H1 (cell line): ENCODE measurements around the gene RBM42.

Experiments
- BRCA1 ChIP-seq: IDR thresholded peaks from 2 replicates; pipeline ENCODE4 v1.6.1; 2012; ENCODE audit warnings: low read depth, low read length, improper control_type of control experiment
- CBX5 ChIP-seq: fragments of 300-800, 300-1000 bp; sonication (generic); IDR thresholded peaks from 2 replicates; pipeline ENCODE4 v1.7.1; 2016; ENCODE audit warnings: antibody characterized with exemption, low read length, low read depth
- MAFK ChIP-seq: IDR thresholded peaks from 2 replicates; pipeline ENCODE4 v1.6.1; 2012; ENCODE audit warnings: low read depth, mild to moderate bottlenecking, improper control_type of control experiment, low read length
- POLR2A ChIP-seq, 2 experiments: IDR thresholded peaks; 1 replicate in 1 of 2; 2 replicates in 1 of 2; pipeline ENCODE4 v1.6.1; 2011; ENCODE audit warnings: low read depth in 2 of 2, low read length in 2 of 2, mild to moderate bottlenecking in 2 of 2; ENCODE audit errors: control extremely low read depth in 1 of 2
- SUZ12 ChIP-seq: fragments of 200-600 bp; sonication (generic); IDR thresholded peaks from 2 replicates; pipeline ENCODE4 v1.6.1; 2012; ENCODE audit warnings: mild to moderate bottlenecking, inconsistent platforms, low read length, moderate library complexity, mixed read lengths
- TAF1 ChIP-seq: IDR thresholded peaks from 2 replicates; pipeline ENCODE4 v1.6.1; 2011; ENCODE audit warnings: mild to moderate bottlenecking, low read depth, low read length
- TEAD4 ChIP-seq: IDR thresholded peaks from 2 replicates; pipeline ENCODE4 v1.6.1; 2012; ENCODE audit warnings: low read depth, low read length, inconsistent platforms, mixed read lengths
- TF ChIP-seq, protein P1 (sequence below): IDR thresholded peaks from 2 replicates; pipeline ENCODE4 v1.6.1; 2011; ENCODE audit warnings: low read depth, mild to moderate bottlenecking, low read length; ENCODE audit not compliant: insufficient read depth
- TF ChIP-seq, protein P2 (sequence below), 3 experiments: IDR thresholded peaks; 1 replicate in 2 of 3; 2 replicates in 1 of 3; pipeline versions ENCODE4 v1.5.1 to v1.6.1; 2011; ENCODE audit warnings: low read length in 3 of 3, mild to moderate bottlenecking in 3 of 3, inconsistent platforms in 2 of 3, low read depth in 1 of 3, moderate library complexity in 1 of 3; ENCODE audit not compliant: insufficient read depth in 1 of 3; ENCODE audit errors: control extremely low read depth in 1 of 3

DNA sequence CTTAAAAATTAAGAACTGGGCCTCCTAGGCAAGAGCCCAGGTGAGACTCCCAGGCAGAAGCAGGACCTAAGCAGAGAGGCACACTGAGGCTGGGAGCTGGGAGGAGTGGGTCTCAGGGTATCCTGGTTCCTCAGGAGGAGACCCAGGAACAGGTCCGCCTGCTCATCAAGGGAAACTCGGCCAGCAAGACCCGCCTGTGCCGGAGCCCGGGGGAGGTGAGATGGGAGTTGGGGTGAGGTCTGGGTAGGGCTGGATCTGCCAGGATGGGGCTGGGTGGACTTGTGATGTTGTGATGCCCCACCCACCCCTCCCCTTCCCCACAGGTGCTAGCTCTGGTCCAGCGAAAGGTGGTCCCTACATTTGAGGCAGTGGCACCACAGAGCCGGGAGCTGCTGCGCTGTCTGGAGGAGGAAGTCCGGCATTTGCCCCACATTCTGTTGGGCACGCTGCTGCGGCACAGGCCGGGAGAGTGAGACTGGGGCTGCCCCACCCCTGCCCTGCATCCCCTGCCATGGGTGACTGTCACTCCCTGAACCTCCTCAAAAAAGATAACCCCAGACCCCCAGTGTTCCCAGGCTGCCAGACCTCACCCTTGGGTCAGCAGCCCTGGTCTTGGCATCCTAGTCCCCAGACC lies 9.4 kb upstream of the RBM42 start:
- no peak for TF ChIP-seq TAF1
- TF ChIP-seq TEAD4, result no peak
- TF ChIP-seq, protein P1, sequence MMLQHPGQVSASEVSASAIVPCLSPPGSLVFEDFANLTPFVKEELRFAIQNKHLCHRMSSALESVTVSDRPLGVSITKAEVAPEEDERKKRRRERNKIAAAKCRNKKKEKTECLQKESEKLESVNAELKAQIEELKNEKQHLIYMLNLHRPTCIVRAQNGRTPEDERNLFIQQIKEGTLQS, result no peak
- no peak for TF ChIP-seq SUZ12
- TF ChIP-seq, protein P2, sequence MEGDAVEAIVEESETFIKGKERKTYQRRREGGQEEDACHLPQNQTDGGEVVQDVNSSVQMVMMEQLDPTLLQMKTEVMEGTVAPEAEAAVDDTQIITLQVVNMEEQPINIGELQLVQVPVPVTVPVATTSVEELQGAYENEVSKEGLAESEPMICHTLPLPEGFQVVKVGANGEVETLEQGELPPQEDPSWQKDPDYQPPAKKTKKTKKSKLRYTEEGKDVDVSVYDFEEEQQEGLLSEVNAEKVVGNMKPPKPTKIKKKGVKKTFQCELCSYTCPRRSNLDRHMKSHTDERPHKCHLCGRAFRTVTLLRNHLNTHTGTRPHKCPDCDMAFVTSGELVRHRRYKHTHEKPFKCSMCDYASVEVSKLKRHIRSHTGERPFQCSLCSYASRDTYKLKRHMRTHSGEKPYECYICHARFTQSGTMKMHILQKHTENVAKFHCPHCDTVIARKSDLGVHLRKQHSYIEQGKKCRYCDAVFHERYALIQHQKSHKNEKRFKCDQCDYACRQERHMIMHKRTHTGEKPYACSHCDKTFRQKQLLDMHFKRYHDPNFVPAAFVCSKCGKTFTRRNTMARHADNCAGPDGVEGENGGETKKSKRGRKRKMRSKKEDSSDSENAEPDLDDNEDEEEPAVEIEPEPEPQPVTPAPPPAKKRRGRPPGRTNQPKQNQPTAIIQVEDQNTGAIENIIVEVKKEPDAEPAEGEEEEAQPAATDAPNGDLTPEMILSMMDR (IDR thresholded peaks at IDR 0.05; ENCODE audit: control extremely low read depth in 1 of 3, insufficient read depth in 1 of 3, low read depth in 1 of 3, low read length in 3 of 3), result no peak
- no peak for TF ChIP-seq CBX5
- no peak for TF ChIP-seq MAFK
- TF ChIP-seq POLR2A (IDR thresholded peaks at IDR 0.05; ENCODE audit: control extremely low read depth in 1 of 2, low read depth in 2 of 2, low read length in 2 of 2), result no peak
- no peak for TF ChIP-seq BRCA1
